HCT116 (cell line): Measurements from ENCODE around the gene PRKN. TPM values are rescaled to one million over a fixed set of nuclear protein-coding genes. Genes with fewer than 3 reads are reported as not detected.

Experiments
- ATAC-seq: fragments of 200-7000 bp; cut with Tn5 transposase; 2 replicates; pipeline ENCODE4 v1.9.1; 2020; ENCODE audit warnings: mild to moderate bottlenecking, moderate library complexity
- BruUV-seq: library from RNA; stranded (reverse); fragments of 400-500 nt; replicated peaks from 2 replicates; lab custom pipeline; 2021; lab: Mats Ljungman, UMichigan
- CTCF ChIA-PET: fragments of 300-600 bp; sonication (Branson Sonifier 250); formaldehyde crosslinking; loops from one replicate; lab custom pipeline; 2021; ENCODE audit warnings: antibody characterized with exemption; lab: Charles Lee
- POLR2A ChIA-PET: fragments of 300-600, 350-600 bp; sonication (Branson Sonifier 250); formaldehyde crosslinking; loops from one replicate; lab custom pipeline; 2021; ENCODE audit warnings: antibody characterized with exemption; lab: Charles Lee
- RAD21 ChIA-PET, 2 experiments: fragments of 300-600 bp; sonication (Branson Sonifier 250); formaldehyde crosslinking; loops; one replicate each; lab custom pipeline; 2023; ENCODE audit warnings: low total read pairs in 2 of 2; ENCODE audit not compliant: uncharacterized antibody in 2 of 2, unreplicated experiment in 2 of 2, low non-redundant PET in 1 of 2; lab: Charles Lee
- DNase-seq: peaks from one replicate; pipeline ENCODE4 v3.0.0-alpha.2; 2010; ENCODE audit warnings: low read depth, low spot score
- H2AFZ ChIP-seq: fragments of 200-600 bp; shearing (Covaris generic), sonication (generic); 2 replicates; pipeline ENCODE4 v1.6.1; 2017; ENCODE audit warnings: low read depth, mixed run types, mixed read lengths, antibody characterized with exemption, low read length; ENCODE audit not compliant: poor library complexity, severe bottlenecking
- H3K27ac ChIP-seq: 2 replicates; pipeline ENCODE4 v1.5.1; 2012; ENCODE audit warnings: low read depth, low read length
- H3K27me3 ChIP-seq: fragments of 200-600 bp; sonication (generic); 2 replicates; pipeline ENCODE4 v1.6.1; 2016; ENCODE audit warnings: mixed run types, low read length, mixed read lengths; ENCODE audit not compliant: insufficient read depth
- H3K36me3 ChIP-seq, 2 experiments: fragments of 200-500 bp in 1 of 2; fragments of 200-600 bp in 1 of 2; sonication (Bioruptor generic) in 1 of 2; sonication (generic) in 1 of 2; 2 replicates each; pipeline versions ENCODE4 v1.5.1 to v1.6.1; 2014 to 2016; ENCODE audit warnings: low read length in 2 of 2, inconsistent platforms in 1 of 2, mixed read lengths in 1 of 2, mixed run types in 1 of 2; ENCODE audit not compliant: insufficient read depth in 2 of 2, control insufficient read depth in 1 of 2
- H3K4me1 ChIP-seq, 2 experiments: fragments of 200-600 bp in 1 of 2; sonication (generic) in 1 of 2; 2 replicates each; pipeline versions ENCODE4 v1.5.1 to v1.6.1; 2012 to 2017; ENCODE audit warnings: low read length in 2 of 2, inconsistent platforms in 1 of 2, mild to moderate bottlenecking in 1 of 2, mixed read lengths in 1 of 2, mixed run types in 1 of 2, moderate library complexity in 1 of 2; ENCODE audit not compliant: insufficient read depth in 2 of 2, control insufficient read depth in 1 of 2
- H3K4me2 ChIP-seq: fragments of 200-600 bp; sonication (generic); 2 replicates; pipeline ENCODE4 v1.6.1; 2017; ENCODE audit warnings: mixed run types, low read length, mixed read lengths
- H3K4me3 ChIP-seq, 2 experiments: fragments of 200-600 bp in 1 of 2; sonication (generic) in 1 of 2; replicated peaks in 1 of 2; 2 replicates each; pipeline ENCODE4 v1.5.1; 2011 to 2016; ENCODE audit warnings: low read length in 2 of 2, control low read depth in 1 of 2, low read depth in 1 of 2, mild to moderate bottlenecking in 1 of 2, mixed read lengths in 1 of 2, mixed run types in 1 of 2
- H3K79me2 ChIP-seq: fragments of 200-600 bp; sonication (generic); 2 replicates; pipeline ENCODE4 v1.6.1; 2017; ENCODE audit warnings: mild to moderate bottlenecking, mixed run types, low read length, moderate library complexity, mixed read lengths; ENCODE audit not compliant: insufficient read depth
- H3K9ac ChIP-seq: fragments of 200-600 bp; sonication (generic); 2 replicates; pipeline ENCODE4 v1.6.1; 2016; ENCODE audit warnings: low read length, mixed read lengths
- H3K9me2 ChIP-seq: fragments of 200-600 bp; sonication (generic), shearing (Covaris generic); 2 replicates; pipeline ENCODE4 v1.6.1; 2017; ENCODE audit warnings: mixed run types, mild to moderate bottlenecking, moderate library complexity; ENCODE audit not compliant: insufficient read depth
- H3K9me3 ChIP-seq, 2 experiments: fragments of 200-500 bp in 1 of 2; fragments of 200-600 bp in 1 of 2; sonication (Bioruptor generic) in 1 of 2; sonication (generic) in 1 of 2; 2 replicates each; pipeline ENCODE4 v1.6.1; 2014 to 2017; ENCODE audit warnings: low read length in 2 of 2, mixed read lengths in 2 of 2, inconsistent platforms in 1 of 2, low read depth in 1 of 2, mild to moderate bottlenecking in 1 of 2, mixed run types in 1 of 2, moderate library complexity in 1 of 2; ENCODE audit not compliant: control insufficient read depth in 1 of 2, insufficient read depth in 1 of 2
- H4K20me1 ChIP-seq: fragments of 200-600 bp; sonication (generic), shearing (Covaris generic); 2 replicates; pipeline ENCODE4 v1.6.1; 2017; ENCODE audit warnings: mixed run types, mild to moderate bottlenecking, moderate library complexity; ENCODE audit not compliant: insufficient read depth
- ATF3 ChIP-seq: IDR thresholded peaks from 2 replicates; pipeline ENCODE4 v1.6.1; 2012
- CTCF ChIP-seq, 3 experiments: fragments of 200-600 bp in 1 of 3; sonication (generic) in 1 of 3; IDR thresholded peaks in 2 of 3; conservative IDR thresholded peaks in 1 of 3; 2 replicates each; pipeline ENCODE4 v1.5.1; 2012 to 2017; ENCODE audit warnings: low read depth in 2 of 3, low read length in 2 of 3, antibody characterized with exemption in 1 of 3, borderline replicate concordance in 1 of 3, control low read depth in 1 of 3, mild to moderate bottlenecking in 1 of 3, mixed read lengths in 1 of 3, mixed run types in 1 of 3, moderate library complexity in 1 of 3; ENCODE audit not compliant: insufficient read depth in 1 of 3
- EGR1 ChIP-seq: IDR thresholded peaks from 2 replicates; pipeline ENCODE4 v1.6.1; 2012; ENCODE audit warnings: low read depth
- ELF1 ChIP-seq: IDR thresholded peaks from 2 replicates; pipeline ENCODE4 v1.6.1; 2012; ENCODE audit warnings: low read depth, borderline replicate concordance
- EZH2 ChIP-seq: fragments of 200-600 bp; sonication (generic); IDR thresholded peaks from 2 replicates; pipeline ENCODE4 v1.6.1; 2017; ENCODE audit warnings: antibody characterized with exemption, mixed run types
- FOSL1 ChIP-seq: IDR thresholded peaks from 2 replicates; pipeline ENCODE4 v1.6.1; 2012; ENCODE audit warnings: low read depth
- POLR2A ChIP-seq: IDR thresholded peaks from 2 replicates; pipeline ENCODE4 v1.7.0; 2011; ENCODE audit warnings: borderline replicate concordance; ENCODE audit not compliant: insufficient read depth, insufficient read length; ENCODE audit errors: extremely low read depth
- POLR2AphosphoS5 ChIP-seq: IDR thresholded peaks from 2 replicates; pipeline ENCODE4 v1.6.1; 2011; ENCODE audit warnings: mild to moderate bottlenecking, low read depth, low read length, moderate library complexity
- SRF ChIP-seq: IDR thresholded peaks from 2 replicates; pipeline ENCODE4 v1.6.1; 2012; ENCODE audit warnings: low read depth
- TCF7L2 ChIP-seq: IDR thresholded peaks from 2 replicates; pipeline ENCODE4 v1.7.0; 2011; ENCODE audit warnings: borderline replicate concordance, inconsistent platforms; ENCODE audit not compliant: insufficient read depth, insufficient read length; ENCODE audit errors: extremely low read depth
- YY1 ChIP-seq: IDR thresholded peaks from 2 replicates; pipeline ENCODE4 v1.6.1; 2011; ENCODE audit warnings: low read length, low read depth, moderate library complexity, mild to moderate bottlenecking; ENCODE audit not compliant: insufficient replicate concordance; ENCODE audit errors: extremely low read depth
- ZBTB33 ChIP-seq: IDR thresholded peaks from 2 replicates; pipeline ENCODE4 v1.6.1; 2011; ENCODE audit warnings: mild to moderate bottlenecking, low read length, moderate library complexity; ENCODE audit not compliant: insufficient replicate concordance; ENCODE audit errors: extremely low read depth
- ZFX ChIP-seq: fragments of 450-650 bp; IDR thresholded peaks from 2 replicates; pipeline ENCODE4 v1.6.1; 2017
- intact Hi-C: fragments of 100-400 bp; cut with micrococcal nuclease; formaldehyde crosslinking; loops from 2 replicates; pipeline ENCODE4 v1.10.0; 2022
- total RNA-seq: library from RNA; stranded (reverse); gene quantifications from one replicate; pipeline ENCODE4 v1.2.1, GENCODE V29; 2021; ENCODE audit not compliant: unreplicated experiment

PRKN gene
- total RNA-seq, 1 experiment from 2014 or later = 2.6 TPM

DNA sequence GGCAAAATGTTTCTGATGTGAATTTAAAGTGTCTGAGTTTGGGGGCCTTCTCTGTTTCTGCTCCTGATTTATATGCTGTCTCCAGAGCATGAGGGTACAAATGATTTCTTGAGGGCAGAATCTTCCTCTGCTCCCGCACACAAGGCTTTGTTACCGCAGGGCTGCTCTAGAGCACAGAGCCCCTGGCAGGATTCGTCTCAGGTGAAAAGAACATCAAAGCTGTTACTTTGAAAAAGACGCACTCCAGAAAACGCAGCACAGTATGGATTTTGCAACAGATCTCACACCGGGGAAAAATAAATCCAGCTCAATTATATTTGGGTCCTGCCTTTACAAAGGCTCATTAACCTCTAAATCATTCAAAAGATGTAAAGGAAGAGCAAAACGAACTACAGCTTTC, 577.3 kb downstream of the PRKN start:
- BruUV-seq = no TSS peak
- ATAC-seq (no peak), DNase-seq (no peak)
- Histone ChIP-seq H3K9me2 (no peaks in the 10 kb centered on the region), H3K36me3 (no peaks in the 10 kb centered on the region)
- TF ChIP-seq FOSL1 = no peak
- no peak for TF ChIP-seq POLR2A
- TF ChIP-seq EGR1 = no peak
- TF ChIP-seq, all 23 proteins: peak for 0
- POLR2A ChIA-PET = no interaction called here
- Histone ChIP-seq H3K4me2 (no peak overlapping the region), H3K4me1 (no peaks in the 10 kb centered on the region), H3K9me3 (no peaks in the 10 kb centered on the region), H3K27ac (no peak overlapping the region), H2AFZ (no peak overlapping the region), H4K20me1 (no peaks in the 10 kb centered on the region), H3K9ac (no peak overlapping the region), H3K27me3 (no peaks in the 10 kb centered on the region), H3K4me3 (no peak overlapping the region), H3K79me2 (no peaks in the 10 kb centered on the region)
- RAD21 ChIA-PET = no interaction called here
- CTCF ChIA-PET = no interaction called here
- intact Hi-C loops = no loop called here

DNA sequence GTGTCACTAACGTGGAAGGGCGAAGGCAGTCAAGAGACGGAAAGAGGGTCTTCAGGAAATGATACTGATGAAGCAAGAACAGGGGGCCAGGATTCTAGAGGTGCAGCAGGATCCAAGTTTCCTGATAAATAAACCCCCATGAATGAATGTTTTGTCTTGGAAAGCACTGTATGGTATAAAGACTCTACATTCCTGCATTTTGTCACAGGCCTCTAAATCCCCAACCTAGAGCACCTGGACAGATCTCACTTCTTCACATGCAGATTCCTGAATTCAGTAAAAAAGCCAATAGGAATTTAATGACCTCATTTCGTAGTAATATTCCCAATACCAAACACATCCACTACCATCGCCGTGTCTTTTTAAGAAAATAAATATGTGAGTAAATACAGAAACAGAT, 577.8 kb downstream of the PRKN start:
- no peaks in the 10 kb centered on the region for H3K9me2 ChIP-seq
- ChIA-PET CTCF (no interaction called here), POLR2A (no interaction called here), RAD21 (no interaction called here)
- no peaks in the 10 kb centered on the region for H3K9me3 ChIP-seq
- no peaks in the 10 kb centered on the region for H3K27me3 ChIP-seq
- no peak overlapping the region for H3K4me2 ChIP-seq
- no peak overlapping the region for H2AFZ ChIP-seq
- intact Hi-C loops = no loop called here
- TF ChIP-seq CTCF (IDR thresholded peaks at IDR 0.05 in 2 of 3, conservative IDR thresholded peaks at IDR 0.05 in 1 of 3; ENCODE audit: borderline replicate concordance in 1 of 3, insufficient read depth in 1 of 3, low read depth in 2 of 3, low read length in 2 of 3) (no peak), EZH2 (no peak), ZBTB33 (no peak), SRF (no peak), ATF3 (no peak), YY1 (no peak), POLR2AphosphoS5 (no peak), ELF1 (no peak), EGR1 (no peak), TCF7L2 (no peak), ZFX (no peak)
- no TSS peak for BruUV-seq
- H3K79me2 ChIP-seq = no peaks in the 10 kb centered on the region
- DNase-seq (no peak), ATAC-seq (no peak)
- no peak overlapping the region for H3K9ac ChIP-seq
- H3K36me3 ChIP-seq = no peaks in the 10 kb centered on the region
- H3K4me1 ChIP-seq = no peaks in the 10 kb centered on the region
- no peaks in the 10 kb centered on the region for H4K20me1 ChIP-seq
- no peak overlapping the region for H3K27ac ChIP-seq
- no peak overlapping the region for H3K4me3 ChIP-seq
